Karpas-422 (cell line): ENCODE results near the gene GPR21. TPM values are rescaled to one million over a fixed set of nuclear protein-coding genes. Genes with fewer than 3 reads are reported as not detected.

Experiments
- DNase-seq: peaks from one replicate; pipeline ENCODE4 v3.0.0-alpha.2; 2015
- H2AFZ ChIP-seq: fragments of 200-600 bp; sonication (generic); 2 replicates; pipeline ENCODE4 v1.6.1; 2014; ENCODE audit warnings: antibody characterized with exemption, low read length, mixed read lengths
- H3K27ac ChIP-seq: fragments of 200-600 bp; sonication (generic); 2 replicates; pipeline ENCODE4 v1.5.1; 2014; ENCODE audit warnings: mild to moderate bottlenecking, low read length, moderate library complexity
- H3K27me3 ChIP-seq: fragments of 200-600 bp; sonication (generic); 2 replicates; pipeline ENCODE4 v1.6.1; 2014; ENCODE audit warnings: low read length, mixed read lengths
- H3K36me3 ChIP-seq: fragments of 200-600 bp; sonication (generic); 2 replicates; pipeline ENCODE4 v1.6.1; 2014; ENCODE audit warnings: low read length, mixed read lengths; ENCODE audit not compliant: insufficient read depth
- H3K4me1 ChIP-seq: fragments of 200-600 bp; sonication (generic); 2 replicates; pipeline ENCODE4 v1.6.1; 2014; ENCODE audit warnings: mild to moderate bottlenecking, low read length, mixed read lengths
- H3K4me2 ChIP-seq: fragments of 200-600 bp; sonication (generic); 2 replicates; pipeline ENCODE4 v1.6.1; 2014; ENCODE audit warnings: low read length, low read depth, mild to moderate bottlenecking; ENCODE audit not compliant: poor library complexity, severe bottlenecking
- H3K4me3 ChIP-seq: fragments of 200-600 bp; sonication (generic); 2 replicates; pipeline ENCODE4 v1.5.1; 2014; ENCODE audit warnings: mild to moderate bottlenecking, antibody characterized with exemption, low read length, mixed read lengths
- H3K79me2 ChIP-seq: fragments of 200-600 bp; sonication (generic); 2 replicates; pipeline ENCODE4 v1.6.1; 2014; ENCODE audit warnings: mild to moderate bottlenecking, low read length, mixed read lengths
- H3K9ac ChIP-seq: fragments of 200-600 bp; sonication (generic); 2 replicates; pipeline ENCODE4 v1.6.0; 2014; ENCODE audit warnings: low read length
- H3K9me2 ChIP-seq: fragments of 200-600 bp; sonication (generic), shearing (Covaris generic); replicated peaks from 2 replicates; pipeline ENCODE4 v1.6.0; 2014; ENCODE audit warnings: mild to moderate bottlenecking, low read length, moderate library complexity; ENCODE audit not compliant: insufficient read depth
- H3K9me3 ChIP-seq: fragments of 300-700, 200-600 bp; sonication (generic); 2 replicates; pipeline ENCODE4 v1.6.1; 2014; ENCODE audit warnings: low read length, mixed read lengths
- H4K20me1 ChIP-seq: fragments of 200-600 bp; sonication (generic); 2 replicates; pipeline ENCODE4 v1.6.1; 2014; ENCODE audit warnings: mild to moderate bottlenecking, antibody characterized with exemption, low read length, low read depth; ENCODE audit not compliant: insufficient read depth
- total RNA-seq: library from RNA; depleted of rRNA; stranded (reverse); fragments of >200 nt; shearing (Covaris generic); gene quantifications from 2 replicates; pipeline ENCODE4 v1.2.3, GENCODE V29; 2014; ENCODE audit warnings: low replicate concordance

The GPR21 gene
- total RNA-seq, 1 experiment from 2014 or later: 16.8 TPM

DNA sequence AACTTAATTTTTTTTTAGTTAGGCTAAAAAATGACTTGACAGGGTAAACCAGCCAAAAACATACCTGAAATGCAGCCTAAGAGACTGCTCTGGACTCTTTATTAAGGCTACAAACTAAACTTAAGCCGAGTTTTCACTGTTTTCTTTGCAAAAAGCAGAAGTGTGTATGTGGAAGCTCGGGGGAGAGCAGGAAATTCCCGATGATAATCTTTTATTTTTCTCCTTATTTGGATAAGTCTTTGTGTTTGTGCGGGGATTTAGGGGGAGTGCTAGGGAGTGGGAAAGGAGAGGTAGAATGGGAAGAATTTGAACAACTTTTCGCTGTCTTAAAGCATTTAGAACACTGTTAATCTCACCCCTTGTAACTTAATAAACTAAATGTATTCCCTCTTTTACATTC is 30.7 kb upstream of the GPR21 start:
- no peak overlapping the region for H3K4me2 ChIP-seq

DNA sequence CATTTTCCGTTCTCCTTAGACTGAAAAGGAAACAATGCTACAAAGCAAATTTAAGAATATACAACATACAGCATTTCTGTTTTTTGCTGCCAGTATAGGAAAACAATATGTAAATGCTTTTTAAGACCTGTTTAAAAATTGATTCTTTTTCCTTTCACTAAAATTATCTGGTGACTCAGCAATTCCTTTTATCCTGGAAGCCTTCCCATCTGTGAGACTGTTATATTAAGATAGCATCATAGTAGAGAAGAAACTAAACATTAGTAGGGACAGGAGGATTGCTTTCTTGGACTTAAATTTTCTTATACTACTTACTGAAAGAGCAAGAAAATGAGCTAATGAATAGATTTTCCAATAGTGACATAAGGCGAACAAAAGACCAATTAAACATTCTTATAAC is 30.0 kb upstream of the GPR21 start:
- Histone ChIP-seq H3K9me2 (no peaks in the 10 kb centered on the region), H3K36me3 (peaks cover 47% of the 10 kb centered on the region), H4K20me1 (no peaks in the 10 kb centered on the region), H3K27ac (no peak overlapping the region), H3K79me2 (peaks cover 33% of the 10 kb centered on the region), H3K9me3 (no peaks in the 10 kb centered on the region), H3K4me3 (no peak overlapping the region), H2AFZ (no peak overlapping the region), H3K4me2 (no peak overlapping the region), H3K27me3 (no peaks in the 10 kb centered on the region), H3K9ac (no peak overlapping the region), H3K4me1 (no peaks in the 10 kb centered on the region)
- no peak for DNase-seq

More for the DNA sequence above, 30.7 kb upstream of the GPR21 start:
- no peaks in the 10 kb centered on the region for H3K4me1 ChIP-seq
- H4K20me1 ChIP-seq: no peaks in the 10 kb centered on the region
- H3K27me3 ChIP-seq: no peaks in the 10 kb centered on the region
- H3K4me3 ChIP-seq: no peak overlapping the region
- H3K79me2 ChIP-seq: peaks cover 33% of the 10 kb centered on the region
- H3K27ac ChIP-seq: no peak overlapping the region
- H3K9me3 ChIP-seq: no peaks in the 10 kb centered on the region
- no peak for DNase-seq
- no peak overlapping the region for H2AFZ ChIP-seq
- H3K9ac ChIP-seq: no peak overlapping the region
- peaks cover 52% of the 10 kb centered on the region for H3K36me3 ChIP-seq
- no peaks in the 10 kb centered on the region for H3K9me2 ChIP-seq

DNA sequence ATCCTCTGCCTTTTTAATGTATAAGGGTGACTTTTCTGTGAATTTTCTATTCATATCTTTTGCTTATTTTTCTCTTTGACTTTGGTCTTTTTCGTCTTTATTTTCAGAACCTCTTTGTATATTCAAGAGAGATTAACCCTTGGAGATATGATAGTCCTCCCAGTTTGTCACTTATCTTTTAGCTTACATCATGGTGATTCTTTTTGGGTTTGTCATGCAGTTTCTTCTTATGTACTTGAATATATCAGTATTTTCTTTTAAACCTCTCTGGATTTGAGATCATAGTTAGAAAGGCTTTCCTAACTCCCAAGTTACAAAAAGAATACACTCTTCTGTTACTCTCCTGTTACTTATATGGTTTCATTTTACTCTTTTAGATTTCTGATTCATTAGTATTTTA is 27.5 kb upstream of the GPR21 start:
- no peak overlapping the region for H3K9ac ChIP-seq
- H2AFZ ChIP-seq: no peak overlapping the region
- H3K27me3 ChIP-seq: no peaks in the 10 kb centered on the region
- H3K79me2 ChIP-seq: peaks cover 24% of the 10 kb centered on the region
- H3K9me3 ChIP-seq: no peaks in the 10 kb centered on the region
- no peaks in the 10 kb centered on the region for H3K9me2 ChIP-seq
- DNase-seq: no peak
- peaks cover 52% of the 10 kb centered on the region for H3K36me3 ChIP-seq
- no peak overlapping the region for H3K4me2 ChIP-seq
- H4K20me1 ChIP-seq: no peaks in the 10 kb centered on the region
- H3K27ac ChIP-seq: no peak overlapping the region
- H3K4me1 ChIP-seq: no peaks in the 10 kb centered on the region
- no peak overlapping the region for H3K4me3 ChIP-seq

DNA sequence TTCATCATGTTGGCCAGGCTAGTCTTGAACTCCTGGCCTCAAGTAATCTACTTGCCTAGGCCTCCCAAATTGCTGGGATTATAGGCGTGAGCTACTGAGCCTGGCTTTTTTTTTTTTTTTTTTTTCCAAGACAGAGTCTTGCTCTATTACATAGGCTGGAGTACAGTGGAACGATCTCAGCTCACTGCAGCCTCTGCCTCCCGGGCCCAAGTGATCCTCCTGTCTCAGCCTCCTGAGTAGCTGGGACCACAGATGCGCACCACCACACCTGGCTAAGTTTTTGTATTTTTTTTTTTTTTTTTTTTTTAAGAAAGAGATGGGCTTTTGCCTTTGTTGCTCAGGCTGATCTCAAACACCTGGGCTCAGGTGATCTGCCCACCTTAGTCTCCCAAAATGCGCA is 26.2 kb upstream of the GPR21 start:
- H3K9me3 ChIP-seq: no peaks in the 10 kb centered on the region
- H2AFZ ChIP-seq: no peak overlapping the region
- H3K4me2 ChIP-seq: no peak overlapping the region
- H3K4me3 ChIP-seq: no peak overlapping the region
- no peak overlapping the region for H3K27ac ChIP-seq
- peaks cover 17% of the 10 kb centered on the region; the same call in 1 of the 2 replicates for H3K79me2 ChIP-seq
- peaks cover 57% of the 10 kb centered on the region for H3K36me3 ChIP-seq
- H3K9me2 ChIP-seq: no peaks in the 10 kb centered on the region
- DNase-seq: no peak
- no peaks in the 10 kb centered on the region for H3K4me1 ChIP-seq
- H4K20me1 ChIP-seq: no peaks in the 10 kb centered on the region
- no peaks in the 10 kb centered on the region for H3K27me3 ChIP-seq
- no peak overlapping the region for H3K9ac ChIP-seq

DNA sequence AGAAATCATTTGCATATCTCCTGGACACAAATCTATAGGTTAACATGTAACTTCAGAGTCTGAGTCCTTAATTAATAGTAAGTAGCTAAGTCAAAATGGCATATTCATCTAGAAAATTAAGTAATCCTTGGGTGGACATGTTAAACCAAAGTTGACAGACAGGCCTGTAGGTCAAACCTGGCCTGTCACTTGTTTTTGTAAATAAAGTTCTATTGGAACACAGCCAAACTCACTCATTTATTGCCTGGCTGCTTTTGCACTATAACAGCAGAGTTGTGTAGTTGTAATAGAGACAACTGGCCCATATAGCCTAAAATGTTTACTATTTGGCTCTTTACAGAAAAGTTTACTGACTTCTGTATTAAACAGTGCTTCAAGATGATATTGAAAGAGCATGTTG is 24.6 kb upstream of the GPR21 start:
- Histone ChIP-seq H3K9me2 (no peaks in the 10 kb centered on the region), H3K36me3 (peaks cover 61% of the 10 kb centered on the region), H3K27ac (no peak overlapping the region), H3K4me1 (no peaks in the 10 kb centered on the region), H3K27me3 (no peaks in the 10 kb centered on the region), H2AFZ (no peak overlapping the region), H3K4me3 (no peak overlapping the region), H3K9ac (no peak overlapping the region), H3K79me2 (peaks cover 13% of the 10 kb centered on the region; the same call in 1 of the 2 replicates), H4K20me1 (no peaks in the 10 kb centered on the region), H3K4me2 (no peak overlapping the region), H3K9me3 (no peaks in the 10 kb centered on the region)
- DNase-seq: no peak

DNA sequence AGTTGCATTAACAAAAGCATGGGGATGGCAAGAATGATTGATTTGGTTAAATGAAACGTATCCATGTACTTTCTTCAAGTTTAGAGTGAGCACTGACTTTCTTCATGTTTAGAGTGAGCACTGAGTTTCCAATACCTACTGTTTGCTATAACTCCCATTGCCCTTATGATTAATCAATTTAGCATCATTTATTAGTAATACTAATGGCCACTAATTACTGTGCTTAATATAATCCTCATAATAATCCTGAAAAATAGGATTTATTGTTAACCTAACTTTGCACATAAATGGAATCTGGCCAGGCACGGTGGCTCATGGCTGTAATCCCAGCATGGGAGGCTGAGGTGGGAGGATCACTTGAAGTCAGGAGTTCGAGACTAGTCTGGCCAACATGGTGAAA is 22.1 kb upstream of the GPR21 start:
- H3K9me2 ChIP-seq: no peaks in the 10 kb centered on the region
- no peaks in the 10 kb centered on the region for H4K20me1 ChIP-seq
- H3K79me2 ChIP-seq: peaks cover 8% of the 10 kb centered on the region; the same call in 1 of the 2 replicates
- no peak overlapping the region for H2AFZ ChIP-seq
- no peak overlapping the region for H3K4me2 ChIP-seq
- H3K9me3 ChIP-seq: no peaks in the 10 kb centered on the region
- no peaks in the 10 kb centered on the region for H3K27me3 ChIP-seq
- H3K9ac ChIP-seq: no peak overlapping the region
- no peak overlapping the region for H3K4me3 ChIP-seq
- H3K36me3 ChIP-seq: peaks cover 70% of the 10 kb centered on the region
- no peak for DNase-seq
- no peaks in the 10 kb centered on the region for H3K4me1 ChIP-seq
- no peak overlapping the region for H3K27ac ChIP-seq

DNA sequence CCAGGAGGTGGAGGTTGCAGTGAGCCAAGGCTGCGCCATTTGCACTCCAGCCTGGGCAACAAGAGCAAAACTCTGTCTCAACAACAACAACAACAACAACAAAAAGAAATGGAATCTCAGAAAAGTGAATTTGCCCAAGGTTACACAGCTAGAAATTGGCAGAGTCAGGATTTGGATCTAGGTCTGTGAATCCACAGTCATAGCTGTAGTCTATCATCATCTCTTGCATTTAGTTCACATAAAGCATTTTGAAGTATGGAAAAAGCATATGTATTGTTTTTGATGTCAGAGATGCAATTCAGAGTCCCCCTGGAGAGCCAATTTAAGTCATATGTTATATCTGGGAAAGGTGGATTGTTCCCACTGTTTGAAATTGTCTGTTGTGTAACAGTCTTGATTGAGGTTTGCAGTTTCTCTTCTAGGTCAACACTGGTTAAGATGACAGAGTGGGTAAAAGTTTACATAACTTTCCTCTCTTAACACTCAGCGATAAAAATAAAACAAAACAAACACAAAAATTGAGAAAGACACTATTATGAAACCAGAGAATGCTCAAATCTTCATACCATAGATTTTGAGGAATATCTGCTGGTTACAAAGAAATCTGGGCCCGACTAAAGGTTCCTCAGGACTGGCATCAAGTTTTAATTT is 21.5 kb upstream of the GPR21 start:
- Histone ChIP-seq H4K20me1 (no peaks in the 10 kb centered on the region), H3K9ac (no peak overlapping the region), H3K9me2 (no peaks in the 10 kb centered on the region), H2AFZ (no peak overlapping the region), H3K4me1 (no peaks in the 10 kb centered on the region), H3K4me3 (no peak overlapping the region), H3K9me3 (no peaks in the 10 kb centered on the region), H3K27ac (no peak overlapping the region), H3K4me2 (no peak overlapping the region), H3K27me3 (no peaks in the 10 kb centered on the region), H3K79me2 (peaks cover 3% of the 10 kb centered on the region; the same call in 1 of the 2 replicates), H3K36me3 (peaks cover 75% of the 10 kb centered on the region)
- DNase-seq: no peak

DNA sequence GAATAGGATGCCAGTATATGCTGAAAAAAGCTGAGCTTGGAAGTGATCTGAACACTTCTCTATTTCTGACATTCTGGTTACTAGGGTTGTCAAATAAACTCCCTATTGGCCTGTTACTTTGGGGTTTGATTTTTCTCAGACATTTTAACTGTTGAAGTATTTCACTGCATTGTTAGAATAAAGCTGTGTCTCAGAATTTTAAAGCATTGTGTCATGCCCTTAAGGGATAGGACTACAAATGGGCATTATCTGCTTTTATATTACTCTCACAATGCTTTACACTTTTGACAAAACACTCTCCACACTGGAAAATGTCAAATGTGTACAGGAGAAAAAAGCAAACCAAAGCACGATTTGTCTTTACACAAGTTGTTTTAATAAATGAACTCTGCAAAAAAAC is 16.8 kb upstream of the GPR21 start:
- Histone ChIP-seq H3K36me3 (peaks cover 60% of the 10 kb centered on the region), H3K4me3 (no peak overlapping the region), H3K4me1 (no peaks in the 10 kb centered on the region), H3K79me2 (peaks cover 3% of the 10 kb centered on the region; the same call in 1 of the 2 replicates), H3K9me2 (no peaks in the 10 kb centered on the region), H3K27ac (no peak overlapping the region), H3K9me3 (no peaks in the 10 kb centered on the region), H2AFZ (no peak overlapping the region), H3K9ac (no peak overlapping the region), H4K20me1 (no peaks in the 10 kb centered on the region), H3K4me2 (no peak overlapping the region), H3K27me3 (no peaks in the 10 kb centered on the region)
- DNase-seq: no peak
